ENCODE measurements around the gene NLRC5.
A peak's percentile ranks its signal among the peaks of the same experiment; 100 is the strongest.

Gene NLRC5

DNA sequence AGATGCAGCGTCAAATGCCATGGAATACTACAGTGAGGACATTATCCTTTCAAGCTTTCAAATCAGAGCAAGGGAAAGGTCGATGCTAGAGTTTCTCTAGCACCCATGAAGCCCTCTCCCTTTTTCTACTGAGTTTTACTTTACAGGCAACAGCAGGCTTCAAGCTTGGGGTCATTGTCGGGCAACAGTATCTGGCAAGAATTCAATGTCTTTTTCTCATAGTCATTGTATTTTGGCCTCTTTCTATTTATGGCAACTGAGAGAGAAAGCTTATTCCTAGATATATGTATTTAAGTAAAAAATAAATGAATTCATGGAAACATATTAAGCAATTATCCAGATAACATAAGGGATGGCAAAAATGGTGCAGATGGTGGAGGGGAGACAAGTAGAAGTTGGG, 28.0 kb upstream of the NLRC5 start:
- Histone ChIP-seq H3K4me1 (ENCODE audit: control extremely low read depth in 1 of 4, control insufficient read depth in 4 of 4, insufficient read depth in 4 of 4, low read length in 3 of 4) (peaks cover 2 to 28% (median 12%) of the 10 kb centered on the region in 4 experiments), H3K27ac (ENCODE audit: insufficient read depth in 1 of 2, low read depth in 1 of 2, low read length in 2 of 2, poor library complexity in 1 of 2, severe bottlenecking in 2 of 2) (no peak overlapping the region), H3K27me3 (replicated peaks in 2 of 5; ENCODE audit: control insufficient read depth in 4 of 5, insufficient read depth in 5 of 5, low read length in 4 of 5) (no peaks in the 10 kb centered on the region), H3K36me3 (ENCODE audit: control insufficient read depth in 4 of 4, insufficient read depth in 4 of 4, low read length in 3 of 4) (no peaks in the 10 kb centered on the region), H3K9me3 (ENCODE audit: control extremely low read depth in 1 of 5, control insufficient read depth in 4 of 5, insufficient read depth in 2 of 5, low read depth in 1 of 5, low read length in 4 of 5) (no peaks in the 10 kb centered on the region), H3K4me3 (ENCODE audit: control insufficient read depth in 1 of 7, extremely low read depth in 1 of 7, insufficient read depth in 4 of 7, low read depth in 2 of 7, low read length in 6 of 7) (no peak overlapping the region)
- CTCF ChIA-PET = interaction anchor here (0.8 to 6.9 kb wide), 8 partner anchors 9 to 169 kb away, joined by 3 to 61 read pairs (median 4); no protein-coding TSS in a partner anchor
- POLR2A ChIA-PET = no interaction called here
- WGBS (ENCODE audit: insufficient coverage) = 100% methylated on average over 1 of the region's 3 CpGs
- no peak for DNase-seq

DNA sequence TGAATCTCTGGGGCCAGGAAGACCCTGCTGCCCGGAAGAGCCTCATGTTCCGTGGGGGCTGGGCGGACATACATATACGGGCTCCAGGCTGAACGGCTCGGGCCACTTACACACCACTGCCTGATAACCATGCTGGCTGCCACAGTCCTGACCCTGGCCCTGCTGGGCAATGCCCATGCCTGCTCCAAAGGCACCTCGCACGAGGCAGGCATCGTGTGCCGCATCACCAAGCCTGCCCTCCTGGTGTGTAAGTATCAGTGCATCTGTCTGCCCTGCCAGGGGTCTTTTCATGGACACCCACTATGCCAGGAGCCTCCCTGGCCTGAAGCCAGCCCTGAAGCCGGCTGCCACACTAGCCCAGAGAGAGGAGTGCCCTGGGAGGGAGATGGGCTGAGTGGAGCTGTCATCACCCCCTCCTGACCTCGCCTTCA, 27.5 kb upstream of the NLRC5 start, which contains the start of gene CETP:
Gene CETP, plus strand, starts transcription at position 100 of the 431 bp plus-strand sequence. Its CDS starts 30 bp downstream, at position 130.
- no peaks in the 10 kb centered on the region for H3K36me3 ChIP-seq (ENCODE audit: control insufficient read depth in 4 of 4, insufficient read depth in 4 of 4, low read length in 3 of 4)
- no peak within 1 kb of the TSS for H3K4me3 ChIP-seq (ENCODE audit: control insufficient read depth in 1 of 7, extremely low read depth in 1 of 7, insufficient read depth in 4 of 7, low read depth in 2 of 7, low read length in 6 of 7)
- H3K27ac ChIP-seq (ENCODE audit: insufficient read depth in 1 of 2, low read depth in 1 of 2, low read length in 2 of 2, poor library complexity in 1 of 2, severe bottlenecking in 2 of 2) = no peak within 1 kb of the TSS
- ChIA-PET POLR2A (no interaction called here), CTCF (interaction anchor here (0.7 to 6.9 kb wide), 8 partner anchors 9 to 206 kb away, joined by 3 to 61 read pairs (median 3); no protein-coding TSS in a partner anchor)
- DNase-seq = no peak
- no peaks in the 10 kb centered on the region for H3K9me3 ChIP-seq (ENCODE audit: control extremely low read depth in 1 of 5, control insufficient read depth in 4 of 5, insufficient read depth in 2 of 5, low read depth in 1 of 5, low read length in 4 of 5)
- WGBS (ENCODE audit: insufficient coverage) = 59% methylated on average over 12 of the region's 12 CpGs
- peaks cover 2 to 28% (median 12%) of the 10 kb centered on the region in 4 experiments for H3K4me1 ChIP-seq (ENCODE audit: control extremely low read depth in 1 of 4, control insufficient read depth in 4 of 4, insufficient read depth in 4 of 4, low read length in 3 of 4)
- H3K27me3 ChIP-seq (replicated peaks in 2 of 5; ENCODE audit: control insufficient read depth in 4 of 5, insufficient read depth in 5 of 5, low read length in 4 of 5) = no peaks in the 10 kb centered on the region

DNA sequence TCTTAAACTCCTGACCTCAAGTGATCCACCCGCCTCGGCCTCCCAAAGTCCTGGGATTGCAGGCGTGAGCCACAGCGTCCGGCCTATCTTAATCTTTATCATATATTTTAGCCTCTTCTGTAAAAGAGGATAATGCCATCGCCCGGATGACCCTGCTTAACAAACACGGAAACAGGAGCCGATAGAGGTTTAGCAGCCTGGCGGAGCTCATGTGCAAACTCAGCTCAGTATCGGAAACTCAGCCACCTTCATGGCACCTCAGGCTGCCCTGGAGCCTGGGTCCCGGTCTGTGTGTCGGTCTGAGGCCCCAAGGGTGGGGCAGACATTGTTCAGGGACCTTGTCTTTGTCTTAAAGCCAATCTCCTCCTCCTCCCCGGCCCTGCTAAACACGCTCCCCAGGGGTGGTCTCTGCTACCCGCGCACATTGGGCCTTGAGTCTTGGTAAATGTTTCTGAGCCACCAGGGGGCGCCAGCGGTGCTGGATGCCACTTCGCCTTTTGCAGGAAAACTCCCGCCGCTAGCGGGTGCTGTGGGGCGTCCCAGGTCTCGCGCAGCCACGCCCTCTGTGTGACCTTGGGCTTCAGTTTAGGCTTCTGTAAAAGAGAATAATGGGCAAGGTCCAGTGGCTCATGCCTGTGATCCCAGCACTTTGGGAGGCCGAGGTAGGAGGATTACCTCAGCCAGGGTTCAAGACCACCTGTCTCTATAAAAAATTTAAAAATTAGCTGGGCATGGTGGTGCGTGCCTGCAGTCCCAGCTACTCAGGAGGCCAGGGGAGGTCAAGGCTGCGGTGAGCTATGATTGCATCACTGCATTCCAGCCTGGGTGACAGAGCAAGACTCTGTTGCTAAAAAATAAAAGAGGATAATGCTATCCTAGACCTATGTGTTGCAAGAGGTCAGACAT, 24.9 kb upstream of the NLRC5 start:
- H3K4me1 ChIP-seq (ENCODE audit: control extremely low read depth in 1 of 4, control insufficient read depth in 4 of 4, insufficient read depth in 4 of 4, low read length in 3 of 4) = peaks cover 2 to 28% (median 12%) of the 10 kb centered on the region in 4 experiments
- H3K4me3 ChIP-seq (ENCODE audit: control insufficient read depth in 1 of 7, extremely low read depth in 1 of 7, insufficient read depth in 4 of 7, low read depth in 2 of 7, low read length in 6 of 7) = no peak overlapping the region
- WGBS (ENCODE audit: insufficient coverage) = 40% methylated on average over 26 of the region's 30 CpGs
- CTCF ChIA-PET = interaction anchor here (0.6 to 6.9 kb wide), 32 partner anchors 11 to 206 kb away, joined by 3 to 61 read pairs (median 4); partner anchors contain the start of gene NLRC5
- peak; percentile 89 to 93 (median 92) for DNase-seq
- H3K27ac ChIP-seq (ENCODE audit: insufficient read depth in 1 of 2, low read depth in 1 of 2, low read length in 2 of 2, poor library complexity in 1 of 2, severe bottlenecking in 2 of 2) = no peak overlapping the region
- POLR2A ChIA-PET = no interaction called here
- H3K36me3 ChIP-seq (ENCODE audit: control insufficient read depth in 4 of 4, insufficient read depth in 4 of 4, low read length in 3 of 4) = no peaks in the 10 kb centered on the region
- no peaks in the 10 kb centered on the region for H3K27me3 ChIP-seq (replicated peaks in 2 of 5; ENCODE audit: control insufficient read depth in 4 of 5, insufficient read depth in 5 of 5, low read length in 4 of 5)
- no peaks in the 10 kb centered on the region for H3K9me3 ChIP-seq (ENCODE audit: control extremely low read depth in 1 of 5, control insufficient read depth in 4 of 5, insufficient read depth in 2 of 5, low read depth in 1 of 5, low read length in 4 of 5)

DNA sequence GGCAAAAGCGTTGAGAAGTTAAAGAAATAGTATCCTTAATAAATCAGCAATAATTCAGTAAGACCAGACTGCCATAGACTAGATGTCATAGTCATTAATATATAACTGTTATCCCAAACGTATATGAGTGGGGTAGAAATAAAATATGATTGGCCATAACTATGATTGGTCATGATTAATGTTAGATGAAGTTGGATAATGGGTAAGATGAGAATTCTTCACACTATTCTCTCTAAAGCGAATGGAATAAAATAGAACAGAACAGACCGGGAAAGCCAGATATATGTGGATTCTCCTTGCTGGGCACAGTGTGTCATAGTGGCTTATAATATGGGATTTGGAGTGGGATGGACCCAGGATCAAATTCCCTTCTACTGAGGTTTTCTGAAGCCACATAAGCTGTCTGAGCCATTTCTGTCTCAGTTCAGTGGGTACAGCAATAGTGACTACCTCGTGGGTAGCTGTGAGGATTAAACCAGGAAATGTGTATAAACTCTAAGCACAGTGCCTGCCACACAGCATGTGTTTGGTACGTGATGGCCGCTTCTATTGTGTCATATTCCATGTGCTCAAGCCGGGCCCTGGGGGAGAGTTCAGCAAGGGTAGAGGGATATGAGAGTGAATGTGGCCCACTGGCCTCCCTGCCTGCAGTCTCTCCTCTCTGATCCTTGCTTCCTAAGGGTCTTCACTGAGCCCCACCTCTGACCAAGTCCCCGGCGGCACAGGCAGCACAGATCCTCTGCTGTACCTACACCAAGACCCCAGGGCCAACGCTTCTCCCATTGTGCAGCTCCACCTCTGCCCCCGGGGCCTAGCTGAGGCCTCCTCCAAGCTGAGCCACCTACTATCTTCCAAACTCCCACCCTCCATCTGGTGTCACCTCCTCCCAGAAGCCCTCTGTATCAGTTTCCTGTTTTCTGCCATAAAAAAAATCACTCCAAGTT, 23.9 kb upstream of the NLRC5 start:
- Histone ChIP-seq H3K27ac (ENCODE audit: insufficient read depth in 1 of 2, low read depth in 1 of 2, low read length in 2 of 2, poor library complexity in 1 of 2, severe bottlenecking in 2 of 2) (no peak overlapping the region), H3K4me1 (ENCODE audit: control extremely low read depth in 1 of 4, control insufficient read depth in 4 of 4, insufficient read depth in 4 of 4, low read length in 3 of 4) (peaks cover 2 to 28% (median 12%) of the 10 kb centered on the region in 4 experiments), H3K9me3 (ENCODE audit: control extremely low read depth in 1 of 5, control insufficient read depth in 4 of 5, insufficient read depth in 2 of 5, low read depth in 1 of 5, low read length in 4 of 5) (no peaks in the 10 kb centered on the region), H3K27me3 (replicated peaks in 2 of 5; ENCODE audit: control insufficient read depth in 4 of 5, insufficient read depth in 5 of 5, low read length in 4 of 5) (no peaks in the 10 kb centered on the region), H3K36me3 (ENCODE audit: control insufficient read depth in 4 of 4, insufficient read depth in 4 of 4, low read length in 3 of 4) (no peaks in the 10 kb centered on the region), H3K4me3 (ENCODE audit: control insufficient read depth in 1 of 7, extremely low read depth in 1 of 7, insufficient read depth in 4 of 7, low read depth in 2 of 7, low read length in 6 of 7) (no peak overlapping the region)
- 90% methylated on average over 5 of the region's 12 CpGs for WGBS (ENCODE audit: insufficient coverage)
- CTCF ChIA-PET = interaction anchor here (0.6 to 6.9 kb wide), 27 partner anchors 10 to 205 kb away, joined by 3 to 61 read pairs (median 4); partner anchors contain the start of gene NLRC5
- POLR2A ChIA-PET = no interaction called here
- no peak for DNase-seq

DNA sequence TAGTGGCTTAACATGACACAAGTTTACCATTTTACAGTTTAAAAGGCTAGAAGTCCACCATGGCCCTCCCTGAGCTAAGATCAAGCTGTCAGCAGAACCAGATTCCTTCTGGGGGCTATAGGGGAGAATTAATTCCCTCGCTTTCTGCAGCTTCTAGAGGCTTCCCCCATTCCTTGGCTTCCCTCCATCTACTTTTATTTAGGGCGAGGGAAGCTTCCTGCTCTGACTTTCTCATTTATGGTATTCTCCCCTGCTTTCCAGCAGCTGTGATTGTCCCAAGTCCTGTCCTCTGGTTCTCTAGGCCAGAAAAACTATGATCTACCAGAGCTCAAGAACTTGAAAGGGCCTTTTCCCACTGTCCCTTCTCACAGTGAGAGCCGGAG, 23.3 kb upstream of the NLRC5 start:
- H3K27me3 ChIP-seq (replicated peaks in 2 of 5; ENCODE audit: control insufficient read depth in 4 of 5, insufficient read depth in 5 of 5, low read length in 4 of 5) = no peaks in the 10 kb centered on the region
- H3K36me3 ChIP-seq (ENCODE audit: control insufficient read depth in 4 of 4, insufficient read depth in 4 of 4, low read length in 3 of 4) = no peaks in the 10 kb centered on the region
- CTCF ChIA-PET = interaction anchor here (0.7 to 6.9 kb wide), 12 partner anchors 9 to 204 kb away, joined by 3 to 61 read pairs (median 4); partner anchors contain the start of gene NLRC5
- H3K9me3 ChIP-seq (ENCODE audit: control extremely low read depth in 1 of 5, control insufficient read depth in 4 of 5, insufficient read depth in 2 of 5, low read depth in 1 of 5, low read length in 4 of 5) = no peaks in the 10 kb centered on the region
- peaks cover 2 to 25% (median 12%) of the 10 kb centered on the region in 4 experiments for H3K4me1 ChIP-seq (ENCODE audit: control extremely low read depth in 1 of 4, control insufficient read depth in 4 of 4, insufficient read depth in 4 of 4, low read length in 3 of 4)
- WGBS (ENCODE audit: insufficient coverage) = 100% methylated on average over 2 of the region's 3 CpGs
- H3K27ac ChIP-seq (ENCODE audit: insufficient read depth in 1 of 2, low read depth in 1 of 2, low read length in 2 of 2, poor library complexity in 1 of 2, severe bottlenecking in 2 of 2) = no peak overlapping the region
- DNase-seq = no peak
- no peak overlapping the region for H3K4me3 ChIP-seq (ENCODE audit: control insufficient read depth in 1 of 7, extremely low read depth in 1 of 7, insufficient read depth in 4 of 7, low read depth in 2 of 7, low read length in 6 of 7)
- POLR2A ChIA-PET = no interaction called here

DNA sequence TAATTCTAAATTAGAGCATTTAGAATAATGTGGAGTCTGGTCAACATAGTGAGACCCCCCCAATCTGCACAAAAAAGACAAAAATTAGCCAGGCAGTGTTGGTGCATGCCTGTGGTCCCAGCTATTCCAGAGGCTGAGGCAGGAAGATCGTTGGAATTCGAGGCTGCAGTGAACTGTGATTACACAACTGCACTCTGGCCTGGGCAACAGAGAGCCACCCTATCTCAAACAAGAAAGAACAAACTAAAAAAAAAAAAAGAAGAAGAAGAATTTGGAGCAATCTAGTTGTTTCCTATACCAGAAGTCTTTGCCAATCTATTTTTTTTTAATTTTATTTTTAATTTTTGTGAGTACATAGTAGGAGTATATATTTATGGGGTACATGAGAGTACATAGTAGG, 21.6 kb upstream of the NLRC5 start:
- ChIA-PET CTCF (interaction anchor here (0.6 to 1.0 kb wide), 3 partner anchors 116 to 281 kb away, joined by 3 read pairs; no protein-coding TSS in a partner anchor), POLR2A (interaction anchor here (0.6 to 0.7 kb wide), 2 partner anchors 10 to 203 kb away, joined by 3 read pairs; no protein-coding TSS in a partner anchor)
- Histone ChIP-seq H3K4me1 (ENCODE audit: control extremely low read depth in 1 of 4, control insufficient read depth in 4 of 4, insufficient read depth in 4 of 4, low read length in 3 of 4) (peaks cover 2 to 13% (median 7%) of the 10 kb centered on the region in 4 experiments), H3K36me3 (ENCODE audit: control insufficient read depth in 4 of 4, insufficient read depth in 4 of 4, low read length in 3 of 4) (no peaks in the 10 kb centered on the region), H3K27me3 (replicated peaks in 2 of 5; ENCODE audit: control insufficient read depth in 4 of 5, insufficient read depth in 5 of 5, low read length in 4 of 5) (no peaks in the 10 kb centered on the region), H3K9me3 (ENCODE audit: control extremely low read depth in 1 of 5, control insufficient read depth in 4 of 5, insufficient read depth in 2 of 5, low read depth in 1 of 5, low read length in 4 of 5) (no peaks in the 10 kb centered on the region), H3K27ac (ENCODE audit: insufficient read depth in 1 of 2, low read depth in 1 of 2, low read length in 2 of 2, poor library complexity in 1 of 2, severe bottlenecking in 2 of 2) (no peak overlapping the region), H3K4me3 (ENCODE audit: control insufficient read depth in 1 of 7, extremely low read depth in 1 of 7, insufficient read depth in 4 of 7, low read depth in 2 of 7, low read length in 6 of 7) (no peak overlapping the region)
- no peak for DNase-seq
- WGBS (ENCODE audit: insufficient coverage) = 80% methylated on average over 1 of the region's 2 CpGs

Data from common myeloid progenitor, CD34-positive (primary cell).